GM21515 (cell line): Measurements from ENCODE around the gene RIIAD1.
"Not testable (repeated sequence)": the region's sequence is repeated elsewhere in the genome, so short reads cannot be mapped to it uniquely, and the experiment has no call there.

Experiments
- ATAC-seq: cut with Tn5 transposase; IDR thresholded peaks from one replicate; pipeline ENCODE4 v1.9.1; 2021; ENCODE audit not compliant: unreplicated experiment

The RIIAD1 gene

GRCh38 chr1:151729966-151730291, 8.6 kb downstream of the RIIAD1 start:
- ATAC-seq, result no peak

DNA sequence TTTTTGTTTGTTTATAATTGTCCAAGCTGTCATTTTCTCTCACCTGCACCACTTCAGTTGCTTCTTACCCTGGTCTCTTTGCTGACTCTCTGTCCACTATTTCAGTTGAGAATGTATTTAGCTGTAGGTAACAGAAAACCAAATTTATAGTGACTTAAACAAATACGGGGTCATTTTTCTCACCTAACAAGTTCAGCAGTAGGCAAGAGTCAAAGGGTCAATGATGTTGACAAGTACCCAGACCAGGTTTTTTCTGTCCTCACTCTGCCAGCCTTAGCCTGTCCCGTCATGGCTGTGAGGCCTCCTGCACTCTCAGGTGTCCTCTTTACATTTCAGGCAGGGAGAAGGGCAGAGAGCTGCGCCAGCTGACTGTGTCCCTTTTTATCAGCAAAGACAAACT, 11.8 kb downstream of the RIIAD1 start:
- no peak for ATAC-seq

DNA sequence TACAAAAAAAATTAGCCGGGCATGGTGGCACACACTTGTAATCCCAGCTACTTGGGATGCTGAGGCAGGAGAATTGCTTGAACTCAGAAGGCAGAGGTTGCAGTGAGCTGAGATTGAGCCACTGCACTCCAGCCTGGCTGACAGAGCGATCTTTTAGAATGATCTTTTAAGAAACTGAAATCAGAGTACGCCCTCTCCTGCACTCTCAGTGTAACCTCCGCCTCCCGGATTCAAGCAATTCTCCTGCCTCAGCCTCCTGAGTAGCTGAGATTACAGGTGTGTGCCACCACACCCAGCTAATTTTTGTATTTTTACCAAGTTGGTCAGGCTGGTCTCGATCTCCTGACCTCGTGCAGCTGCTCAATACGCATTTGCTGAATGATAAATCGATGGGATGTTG, 12.7 kb downstream of the RIIAD1 start:
- ATAC-seq, result not testable (repeated sequence)

GRCh38 chr1:151737026-151737425, 15.7 kb downstream of the RIIAD1 start:
- no peak for ATAC-seq

DNA sequence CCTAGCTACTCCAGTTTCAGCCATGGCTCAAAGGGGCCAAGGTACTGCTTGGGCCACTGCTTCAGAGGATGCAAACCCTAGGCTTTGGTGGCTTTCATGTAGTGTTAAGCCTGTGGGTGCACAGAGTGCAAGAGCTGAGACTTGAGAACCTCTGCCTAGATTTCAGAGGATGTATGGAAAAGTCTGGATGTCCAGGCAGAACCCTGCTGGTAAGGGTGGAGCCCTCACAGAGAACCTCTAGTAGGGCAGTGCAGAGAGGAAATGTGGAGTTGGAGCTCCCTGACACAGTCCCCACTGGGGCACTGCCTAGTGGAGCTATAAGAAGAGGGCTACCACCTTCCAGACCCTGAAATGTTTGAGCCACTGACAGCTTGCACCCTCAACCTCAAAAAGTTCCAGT, 16.2 kb downstream of the RIIAD1 start:
- ATAC-seq, result no peak

DNA sequence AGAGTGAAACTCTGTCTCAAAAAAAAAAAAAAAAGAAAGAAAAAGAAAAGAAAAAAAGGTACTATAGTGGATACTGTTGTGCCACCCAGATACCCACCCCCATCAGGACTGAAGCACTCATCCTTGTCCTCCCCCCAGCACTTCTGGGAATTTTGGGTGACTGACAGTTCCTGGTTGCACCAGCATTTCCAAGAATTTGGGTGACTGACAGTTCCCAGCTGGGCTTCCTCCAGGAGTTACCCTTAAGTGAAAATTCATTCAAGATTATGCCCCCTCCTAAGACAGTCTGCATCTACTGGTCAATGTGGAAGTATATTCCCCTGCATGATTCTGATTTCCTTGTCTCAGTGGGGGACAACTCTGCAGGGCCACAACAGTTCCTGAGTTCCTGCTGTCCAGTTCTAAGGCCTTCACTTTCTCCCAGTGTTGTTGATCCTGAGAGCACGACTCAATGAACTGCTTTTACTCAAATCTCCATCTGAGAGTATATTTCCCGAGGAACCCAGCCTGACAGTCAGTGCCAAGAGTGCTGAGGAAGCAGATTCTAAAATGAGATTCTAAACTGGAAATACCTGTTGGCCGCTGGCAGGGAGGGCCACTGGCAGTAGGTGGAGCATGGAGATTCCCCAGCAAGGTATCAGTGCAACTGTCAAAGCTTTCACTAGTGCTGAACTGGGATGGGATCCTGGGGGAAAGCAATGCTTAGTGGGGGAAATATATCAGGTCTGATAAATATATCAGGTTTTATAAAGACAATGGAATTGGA, 18.5 kb downstream of the RIIAD1 start:
- ATAC-seq, result no peak

DNA sequence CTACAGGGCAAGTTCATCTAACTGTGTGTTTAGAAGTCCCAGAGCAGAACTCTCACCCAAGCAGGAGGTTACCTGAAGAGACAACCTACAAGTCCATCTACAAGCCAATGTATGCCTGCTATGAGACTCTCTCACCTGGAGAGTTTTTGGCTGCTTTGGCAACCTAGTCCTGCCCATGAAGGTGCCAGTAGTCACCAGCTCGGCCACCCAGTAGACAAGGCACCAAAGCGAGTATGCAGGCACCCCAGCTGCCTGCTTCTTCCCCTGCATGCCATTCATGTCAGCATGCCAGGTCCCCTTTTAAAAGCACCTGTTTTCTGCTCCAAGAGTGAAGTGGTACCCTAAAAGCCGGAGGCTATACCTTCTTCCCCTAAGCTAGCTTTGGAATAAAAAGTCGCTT, 20.2 kb downstream of the RIIAD1 start:
- ATAC-seq, result no peak

DNA sequence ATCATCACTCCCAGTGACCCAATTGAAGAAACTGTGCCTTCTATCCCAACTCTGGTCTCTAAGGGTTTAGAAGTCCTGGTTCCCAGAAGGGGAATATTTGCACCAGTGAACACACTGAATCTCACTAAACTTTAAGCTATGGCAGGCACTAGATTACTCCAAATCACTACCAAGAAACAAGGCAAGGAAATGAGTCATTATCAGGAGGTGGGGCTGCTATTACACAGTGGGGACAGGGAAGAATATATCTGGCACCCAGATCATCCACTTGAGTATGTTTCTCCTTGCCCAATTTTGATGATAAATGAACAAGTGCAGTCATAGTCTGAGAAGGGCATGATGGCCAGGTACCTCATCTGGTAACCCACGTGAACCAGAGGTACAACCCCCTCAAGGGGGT, 35.0 kb downstream of the RIIAD1 start:
- no peak for ATAC-seq

DNA sequence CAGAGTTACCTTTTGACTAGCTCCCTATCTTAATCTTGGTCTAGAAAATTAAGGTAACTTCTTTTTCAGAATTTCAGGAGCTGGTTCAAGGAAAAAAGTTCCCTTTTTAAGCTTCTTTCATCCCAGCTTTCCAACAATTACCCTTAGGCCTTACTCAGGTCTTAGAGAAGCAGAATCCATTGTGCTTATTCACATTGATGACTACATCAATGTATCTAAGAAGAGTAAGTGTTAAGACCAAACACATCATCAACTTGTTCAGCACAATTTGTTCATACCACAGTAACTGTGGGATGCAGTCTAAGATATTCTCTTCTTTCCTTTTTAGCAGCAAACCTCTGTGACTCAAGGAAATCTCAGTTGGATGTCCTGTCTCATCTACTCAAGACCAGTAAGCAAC, 37.9 kb downstream of the RIIAD1 start:
- ATAC-seq, result no peak

GRCh38 chr1:151760597-151761385, 39.5 kb downstream of the RIIAD1 start:
- ATAC-seq, result no peak

DNA sequence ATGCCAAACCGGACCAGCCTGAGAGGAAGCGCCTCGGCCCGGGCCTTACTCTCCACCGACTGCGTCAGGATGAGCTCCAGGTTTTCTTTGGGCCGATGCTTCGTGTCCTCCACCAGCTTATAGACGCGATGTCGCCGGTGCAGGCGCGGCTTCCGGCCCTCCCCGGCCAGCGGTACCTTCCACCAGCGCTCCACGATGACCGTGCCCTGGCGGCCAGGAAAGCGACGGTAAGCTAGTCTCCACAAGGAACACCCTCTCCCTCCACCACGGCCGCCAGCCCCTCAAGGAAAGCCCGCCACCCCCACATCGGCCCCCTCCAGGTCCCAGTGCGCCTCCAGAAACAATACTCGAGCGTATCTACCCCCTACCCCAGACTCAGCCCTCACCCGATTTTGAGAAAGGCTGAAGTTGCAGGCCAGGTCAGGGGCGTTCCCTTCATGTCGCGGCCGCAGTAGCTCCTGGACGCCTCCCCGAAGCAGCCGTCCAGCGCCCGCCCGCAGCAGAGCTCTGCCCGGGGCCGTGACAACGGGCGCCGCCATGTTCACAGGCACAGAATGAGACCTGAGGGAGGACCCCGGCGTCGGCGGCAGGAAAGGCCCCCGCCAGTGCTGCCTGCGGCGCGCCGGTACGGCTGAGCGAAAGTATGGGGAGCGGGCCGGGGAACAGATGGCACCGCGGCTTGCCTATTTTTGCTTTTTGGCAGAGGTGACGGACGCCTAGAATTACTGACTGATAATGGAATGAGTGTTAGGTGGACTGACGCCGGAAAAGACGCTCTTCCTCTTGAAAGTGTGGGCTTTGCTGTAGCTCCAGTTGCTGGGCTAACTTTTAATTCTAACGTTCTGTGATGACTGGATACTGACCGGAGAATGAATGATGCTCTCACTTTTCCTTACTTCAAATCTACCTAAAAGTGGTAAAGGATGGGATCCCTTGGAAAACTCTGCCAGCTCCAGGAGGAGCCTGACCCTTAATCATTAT, 41.9 kb downstream of the RIIAD1 start, which contains the start of gene MRPL9:
Gene MRPL9, minus strand, starts transcription at position 556 of the 981 bp plus-strand sequence. Its CDS starts 17 bp downstream, at position 539.
- ATAC-seq, result peak; percentile 88

- no peak for ATAC-seq
Observed at GRCh38 chr1:151763990-151764389, 42.7 kb downstream of the RIIAD1 start.

GRCh38 chr1:151768351-151769066, 47.2 kb downstream of the RIIAD1 start:
- ATAC-seq, result not testable (repeated sequence)

GRCh38 chr1:151769270-151769669, 47.9 kb downstream of the RIIAD1 start:
- not testable (repeated sequence) for ATAC-seq

DNA sequence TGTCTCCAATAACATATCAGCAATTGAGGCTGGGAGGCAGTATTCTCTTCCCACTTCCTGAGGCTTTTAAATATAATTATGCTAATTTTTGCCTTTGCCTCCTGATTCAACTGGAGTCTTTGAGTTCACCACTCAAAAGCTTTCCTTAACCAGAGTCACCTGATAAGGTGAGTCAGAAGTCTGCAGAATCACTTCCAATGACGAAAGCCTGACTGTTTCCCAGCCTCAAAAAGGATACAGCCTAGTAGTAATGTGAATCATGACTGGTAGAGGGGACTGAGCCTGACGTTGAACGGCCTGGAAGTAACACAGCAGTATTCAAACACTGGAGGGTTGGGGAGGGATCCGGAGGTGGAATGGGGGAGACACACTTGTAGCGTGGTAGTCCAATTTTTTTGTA, 52.4 kb downstream of the RIIAD1 start:
- ATAC-seq, result no peak

- ATAC-seq, result no peak
Observed at GRCh38 chr1:151774256-151774922, 53.1 kb downstream of the RIIAD1 start.

- no peak for ATAC-seq
Observed at GRCh38 chr1:151775894-151776664, 54.8 kb downstream of the RIIAD1 start.

DNA sequence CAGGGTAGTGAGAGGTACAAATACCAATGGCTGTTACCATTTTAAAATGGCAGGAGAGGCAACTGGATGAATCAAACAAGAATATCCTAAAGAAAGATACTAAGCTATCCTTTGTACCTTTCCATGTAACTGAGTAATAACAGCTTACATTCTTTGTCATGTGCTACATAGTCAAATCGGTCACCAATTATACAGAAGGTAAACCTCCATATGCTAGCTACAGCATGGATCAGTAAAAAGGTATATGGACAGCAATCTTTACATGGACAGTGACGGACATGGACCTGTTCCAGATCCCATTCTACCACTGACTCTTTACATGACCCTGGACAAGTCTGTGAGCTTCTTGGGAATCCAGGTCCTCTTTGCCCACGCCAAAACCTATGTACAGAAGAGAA, 55.3 kb downstream of the RIIAD1 start:
- ATAC-seq, result no peak

DNA sequence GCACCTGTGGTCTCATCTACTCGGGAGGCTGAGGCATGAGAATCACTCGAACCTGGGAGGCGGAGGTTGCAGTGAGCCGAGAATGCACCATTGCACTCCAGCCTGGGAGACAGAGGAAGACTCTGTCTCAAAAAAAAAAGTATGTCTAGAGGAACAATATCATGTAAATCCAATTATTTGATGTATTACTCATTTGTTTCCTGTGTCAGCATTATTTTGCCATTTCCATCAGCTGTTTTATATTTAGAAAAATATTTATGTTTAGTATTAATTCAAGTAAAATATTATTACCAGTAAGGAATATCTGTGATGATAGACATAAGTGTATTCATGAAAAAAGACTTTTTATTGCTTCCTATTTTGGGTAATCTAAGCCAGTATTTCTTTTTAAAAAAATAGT, 56.0 kb downstream of the RIIAD1 start:
- no peak for ATAC-seq
